Measurements from ENCODE around the gene HOXD11. TPM values are rescaled to one million over a fixed set of nuclear protein-coding genes. Genes with fewer than 3 reads are reported as not detected.
A peak's percentile ranks its signal among the peaks of the same experiment; 100 is the strongest.

HOXD11 gene
- total RNA-seq, 1 donor from 2014 or later = 16.3 TPM

DNA sequence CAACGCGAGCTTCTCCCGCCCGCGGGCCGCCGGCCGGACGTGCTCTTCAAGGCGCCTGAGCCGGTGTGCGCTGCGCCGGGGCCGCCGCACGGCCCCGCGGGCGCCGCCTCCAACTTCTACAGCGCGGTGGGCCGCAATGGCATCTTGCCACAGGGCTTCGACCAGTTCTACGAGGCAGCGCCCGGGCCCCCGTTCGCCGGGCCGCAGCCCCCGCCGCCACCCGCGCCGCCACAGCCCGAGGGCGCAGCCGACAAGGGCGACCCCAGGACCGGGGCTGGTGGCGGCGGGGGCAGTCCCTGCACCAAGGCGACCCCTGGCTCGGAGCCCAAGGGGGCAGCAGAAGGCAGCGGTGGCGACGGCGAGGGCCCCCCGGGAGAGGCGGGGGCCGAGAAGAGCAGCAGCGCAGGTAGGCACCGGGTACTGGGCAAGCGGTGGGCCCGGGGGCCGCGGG is 676 bp downstream of the HOXD11 start:
- Histone ChIP-seq H3K4me3 (ENCODE audit: low read depth, low read length) (peak overlapping the region; percentile 63), H3K27me3 (ENCODE audit: control insufficient read depth, insufficient read depth, low read length) (peaks cover 5% of the 10 kb centered on the region), H3K36me3 (ENCODE audit: control insufficient read depth, insufficient read depth, low read length) (no peaks in the 10 kb centered on the region)
- DNase-seq (ENCODE audit: low read depth) = no peak
- TF ChIP-seq, protein P1, sequence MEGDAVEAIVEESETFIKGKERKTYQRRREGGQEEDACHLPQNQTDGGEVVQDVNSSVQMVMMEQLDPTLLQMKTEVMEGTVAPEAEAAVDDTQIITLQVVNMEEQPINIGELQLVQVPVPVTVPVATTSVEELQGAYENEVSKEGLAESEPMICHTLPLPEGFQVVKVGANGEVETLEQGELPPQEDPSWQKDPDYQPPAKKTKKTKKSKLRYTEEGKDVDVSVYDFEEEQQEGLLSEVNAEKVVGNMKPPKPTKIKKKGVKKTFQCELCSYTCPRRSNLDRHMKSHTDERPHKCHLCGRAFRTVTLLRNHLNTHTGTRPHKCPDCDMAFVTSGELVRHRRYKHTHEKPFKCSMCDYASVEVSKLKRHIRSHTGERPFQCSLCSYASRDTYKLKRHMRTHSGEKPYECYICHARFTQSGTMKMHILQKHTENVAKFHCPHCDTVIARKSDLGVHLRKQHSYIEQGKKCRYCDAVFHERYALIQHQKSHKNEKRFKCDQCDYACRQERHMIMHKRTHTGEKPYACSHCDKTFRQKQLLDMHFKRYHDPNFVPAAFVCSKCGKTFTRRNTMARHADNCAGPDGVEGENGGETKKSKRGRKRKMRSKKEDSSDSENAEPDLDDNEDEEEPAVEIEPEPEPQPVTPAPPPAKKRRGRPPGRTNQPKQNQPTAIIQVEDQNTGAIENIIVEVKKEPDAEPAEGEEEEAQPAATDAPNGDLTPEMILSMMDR (IDR thresholded peaks at IDR 0.05; ENCODE audit: insufficient read depth, low read length, poor library complexity, severe bottlenecking) = no peak

DNA sequence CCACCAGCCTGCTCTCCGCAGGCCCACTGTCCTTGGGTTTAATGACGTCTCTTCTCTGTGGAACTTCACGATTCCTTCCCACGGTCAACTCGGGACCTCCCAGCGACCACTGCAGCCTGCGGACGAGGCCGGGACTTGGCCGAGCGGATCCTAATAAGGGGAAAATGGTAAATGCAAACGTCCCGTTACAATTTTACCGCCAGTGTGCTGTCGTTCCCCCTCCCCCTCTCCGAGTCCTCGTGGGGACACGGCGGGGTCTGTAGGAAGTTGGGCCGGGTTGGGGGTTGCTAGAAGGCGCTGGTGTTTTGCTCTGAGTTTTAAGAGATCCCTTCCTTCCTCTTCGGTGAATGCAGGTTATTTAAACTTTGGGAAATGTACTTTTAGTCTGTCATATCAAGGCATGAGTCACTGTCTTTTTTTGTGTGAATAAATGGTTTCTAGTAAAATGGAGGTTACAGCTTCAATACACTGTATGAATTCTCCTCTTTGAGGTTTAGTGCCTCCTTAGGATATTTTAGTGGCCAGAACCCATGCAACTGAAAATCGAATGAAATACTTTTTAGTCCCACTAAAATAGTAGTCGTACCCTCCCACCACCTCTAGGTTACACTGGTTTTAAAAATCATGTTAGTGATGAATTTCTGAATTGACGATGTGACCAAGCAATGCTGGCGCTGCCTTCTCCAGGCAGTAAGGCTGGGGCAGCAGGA is 2.3 kb downstream of the HOXD11 start:
- Histone ChIP-seq H3K4me3 (ENCODE audit: low read depth, low read length) (peak overlapping the region; percentile 63), H3K27me3 (ENCODE audit: control insufficient read depth, insufficient read depth, low read length) (peaks cover 5% of the 10 kb centered on the region), H3K36me3 (ENCODE audit: control insufficient read depth, insufficient read depth, low read length) (no peaks in the 10 kb centered on the region)
- DNase-seq (ENCODE audit: low read depth) = no peak
- TF ChIP-seq, protein P1 (IDR thresholded peaks at IDR 0.05; ENCODE audit: insufficient read depth, low read length, poor library complexity, severe bottlenecking) = no peak

DNA sequence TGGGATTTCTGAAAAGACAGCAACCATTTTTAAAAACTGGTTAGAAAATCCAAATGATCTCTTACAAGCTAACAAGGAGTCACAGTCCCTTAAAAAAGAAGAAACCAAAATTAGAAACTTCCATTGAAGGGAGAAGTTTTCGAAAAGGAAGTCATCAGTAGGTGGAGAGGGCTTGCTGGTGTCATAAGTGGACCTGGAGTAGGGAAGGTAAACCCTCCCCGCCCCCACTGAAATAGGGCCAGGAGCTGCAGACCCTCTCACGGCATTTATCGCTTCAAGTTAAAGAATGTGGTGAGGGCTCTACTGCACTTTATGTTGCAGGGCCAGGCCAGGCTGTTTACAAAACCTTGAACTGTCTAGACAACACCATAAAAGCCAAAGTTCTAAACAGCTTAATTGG is 2.9 kb downstream of the HOXD11 start:
- DNase-seq (ENCODE audit: low read depth) = no peak
- Histone ChIP-seq H3K4me3 (ENCODE audit: low read depth, low read length) (peak overlapping the region; percentile 63), H3K36me3 (ENCODE audit: control insufficient read depth, insufficient read depth, low read length) (no peaks in the 10 kb centered on the region), H3K27me3 (ENCODE audit: control insufficient read depth, insufficient read depth, low read length) (peaks cover 3% of the 10 kb centered on the region)
- TF ChIP-seq, protein P1 (IDR thresholded peaks at IDR 0.05; ENCODE audit: insufficient read depth, low read length, poor library complexity, severe bottlenecking) = no peak

DNA sequence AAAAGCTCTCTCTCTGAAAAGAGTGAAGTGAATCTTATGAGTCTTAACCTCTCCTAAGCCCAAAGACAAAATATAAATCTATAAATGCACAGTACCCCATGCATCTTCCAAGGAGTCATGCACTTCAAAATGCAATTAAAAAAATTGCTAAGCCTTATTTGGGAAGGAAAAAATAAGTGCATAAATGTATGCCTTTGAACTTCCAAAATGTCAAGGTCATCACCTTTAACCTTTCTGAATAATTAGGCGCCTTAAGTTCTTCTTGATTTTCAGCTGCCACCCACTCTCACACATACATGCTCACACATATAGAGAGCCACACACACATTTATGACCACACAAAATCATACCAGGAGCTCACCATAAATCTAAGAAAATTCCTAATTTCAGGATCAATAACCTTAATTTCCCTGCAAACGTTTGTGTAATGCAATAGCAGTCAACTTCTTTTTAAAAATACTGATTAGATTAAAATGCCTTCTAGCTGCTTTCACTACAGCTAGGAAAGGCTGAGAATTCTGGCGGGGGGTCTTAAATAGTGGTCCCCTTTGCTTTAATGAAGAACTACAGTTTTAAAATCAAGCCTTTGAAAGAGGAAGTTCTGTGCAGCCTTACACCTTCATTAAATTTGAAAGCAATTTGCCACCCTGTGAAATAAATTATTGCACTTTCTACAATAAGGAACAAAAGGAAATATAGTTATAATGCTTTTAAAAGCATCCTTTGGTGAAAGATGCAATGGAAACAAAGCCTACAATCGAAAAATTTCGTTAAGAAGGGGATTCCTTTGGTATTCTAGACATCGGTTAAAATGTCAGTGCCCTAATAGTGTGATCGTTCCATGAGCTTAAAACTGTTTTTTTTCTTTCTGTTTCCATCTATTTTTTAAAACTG is 3.6 kb downstream of the HOXD11 start:
- Histone ChIP-seq H3K36me3 (ENCODE audit: control insufficient read depth, insufficient read depth, low read length) (no peaks in the 10 kb centered on the region), H3K4me3 (ENCODE audit: low read depth, low read length) (peak overlapping the region; percentile 63), H3K27me3 (ENCODE audit: control insufficient read depth, insufficient read depth, low read length) (peaks cover 3% of the 10 kb centered on the region)
- DNase-seq (ENCODE audit: low read depth) = no peak
- TF ChIP-seq, protein P1 (IDR thresholded peaks at IDR 0.05; ENCODE audit: insufficient read depth, low read length, poor library complexity, severe bottlenecking) = no peak

DNA sequence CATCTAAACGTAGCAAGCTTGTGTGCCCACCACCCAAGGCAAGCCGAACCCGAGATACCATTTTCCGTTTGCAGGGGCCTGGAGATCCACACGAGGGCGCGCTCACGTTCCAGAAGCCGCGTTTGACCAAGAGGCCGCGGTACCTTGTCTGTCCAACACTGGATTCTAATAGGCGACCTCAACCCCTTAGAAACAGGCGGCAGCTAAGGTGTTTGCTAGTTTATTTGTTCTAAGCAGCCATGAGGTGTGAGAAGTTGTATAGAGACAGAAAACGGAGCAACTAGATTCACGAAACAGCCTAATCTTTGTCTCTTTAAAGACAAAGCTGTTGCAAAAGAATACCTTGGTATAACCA is 4.2 kb downstream of the HOXD11 start:
- DNase-seq (ENCODE audit: low read depth) = no peak
- H3K4me3 ChIP-seq (ENCODE audit: low read depth, low read length) = peak overlapping the region; percentile 63
- TF ChIP-seq, protein P1 (IDR thresholded peaks at IDR 0.05; ENCODE audit: insufficient read depth, low read length, poor library complexity, severe bottlenecking) = peak; percentile 89
- H3K27me3 ChIP-seq (ENCODE audit: control insufficient read depth, insufficient read depth, low read length) = peaks cover 3% of the 10 kb centered on the region
- H3K36me3 ChIP-seq (ENCODE audit: control insufficient read depth, insufficient read depth, low read length) = no peaks in the 10 kb centered on the region
